A673 (cell line): ENCODE measurements around the gene PDLIM1. TPM values are rescaled to one million over a fixed set of nuclear protein-coding genes. Genes with fewer than 3 reads are reported as not detected.

Source experiments
- BruUV-seq: library from RNA; stranded (reverse); fragments of 400-500 nt; replicated peaks from 2 replicates; lab custom pipeline; 2021; lab: Mats Ljungman, UMichigan
- CTCF ChIA-PET: fragments of 300-600 bp; sonication (Branson Sonifier 250); formaldehyde crosslinking; loops from one replicate; lab custom pipeline; 2022; ENCODE audit warnings: antibody characterized with exemption; lab: Charles Lee
- POLR2A ChIA-PET: fragments of 300-600 bp; sonication (Branson Sonifier 250); formaldehyde crosslinking; loops from one replicate; lab custom pipeline; 2022; ENCODE audit warnings: antibody characterized with exemption; ENCODE audit not compliant: low non-redundant PET; lab: Charles Lee
- DNase-seq: peaks from one replicate; pipeline ENCODE4 v3.0.0-alpha.2; 2015; ENCODE audit warnings: low spot score
- H3K27ac ChIP-seq: fragments of 200-600 bp; sonication (generic); 2 replicates; pipeline ENCODE4 v1.5.1; 2016; ENCODE audit warnings: mixed run types, low read depth, mild to moderate bottlenecking, mixed read lengths, antibody characterized with exemption, low read length; ENCODE audit not compliant: poor library complexity, severe bottlenecking
- H3K27me3 ChIP-seq: fragments of 200-600 bp; sonication (generic); replicated peaks from 2 replicates; pipeline ENCODE4 v1.6.1; 2017; ENCODE audit warnings: mixed run types, low read depth, mild to moderate bottlenecking, mixed read lengths, antibody characterized with exemption, low read length; ENCODE audit not compliant: insufficient read depth, poor library complexity
- H3K36me3 ChIP-seq: fragments of 200-600 bp; sonication (generic); 2 replicates; pipeline ENCODE4 v1.6.1; 2016; ENCODE audit warnings: mixed run types, mild to moderate bottlenecking, mixed read lengths, antibody characterized with exemption, low read length; ENCODE audit not compliant: insufficient read depth, poor library complexity, severe bottlenecking
- H3K4me1 ChIP-seq: fragments of 200-600 bp; sonication (generic); 2 replicates; pipeline ENCODE4 v1.6.1; 2017; ENCODE audit warnings: mixed run types, mild to moderate bottlenecking, mixed read lengths, antibody characterized with exemption, low read length; ENCODE audit not compliant: insufficient read depth, poor library complexity, severe bottlenecking
- H3K4me3 ChIP-seq: fragments of 200-600 bp; sonication (generic); 2 replicates; pipeline ENCODE4 v1.5.1; 2016; ENCODE audit warnings: low read depth, mixed run types, mild to moderate bottlenecking, mixed read lengths, low read length; ENCODE audit not compliant: poor library complexity, severe bottlenecking
- H3K9me3 ChIP-seq: fragments of 200-600 bp; sonication (generic); 2 replicates; pipeline ENCODE4 v1.6.1; 2016; ENCODE audit warnings: mixed run types, low read depth, mild to moderate bottlenecking, mixed read lengths, antibody characterized with exemption, low read length; ENCODE audit not compliant: poor library complexity, severe bottlenecking
- CTCF ChIP-seq: fragments of 300-800, 200-600 bp; sonication (generic); conservative IDR thresholded peaks from 2 replicates; pipeline ENCODE4 v1.5.1; 2017; ENCODE audit warnings: low read depth, mild to moderate bottlenecking, antibody characterized with exemption, low read length, moderate library complexity, mixed read lengths
- EZH2 ChIP-seq: fragments of 200-600 bp; sonication (generic); IDR thresholded peaks from 2 replicates; pipeline ENCODE4 v1.6.1; 2017; ENCODE audit warnings: borderline replicate concordance, low read depth, mild to moderate bottlenecking, mixed read lengths, antibody characterized with exemption, low read length; ENCODE audit not compliant: poor library complexity, severe bottlenecking
- intact Hi-C: fragments of 100-400 bp; cut with micrococcal nuclease; formaldehyde crosslinking; loops from one replicate; pipeline ENCODE4 v1.10.0; 2022; ENCODE audit not compliant: unreplicated experiment
- total RNA-seq: library from RNA; stranded (reverse); gene quantifications from 2 replicates; pipeline ENCODE4 v1.2.3, GENCODE V29; 2021

Gene PDLIM1
- total RNA-seq, 1 experiment from 2014 or later: 0.32 TPM

- intact Hi-C loops: loop anchor here (10.0 kb wide), 1 partner anchor 346 kb away; no protein-coding TSS in a partner anchor
Observed at GRCh38 chr10:95248989-95249388, 41.8 kb downstream of the PDLIM1 start.

GRCh38 chr10:95247881-95248583, 42.8 kb downstream of the PDLIM1 start:
- no TSS peak for BruUV-seq
- DNase-seq: no peak
- Histone ChIP-seq H3K27ac (no peak overlapping the region), H3K4me1 (no peaks in the 10 kb centered on the region), H3K36me3 (no peaks in the 10 kb centered on the region), H3K9me3 (no peaks in the 10 kb centered on the region), H3K4me3 (no peak overlapping the region), H3K27me3 (peaks cover 18% of the 10 kb centered on the region)
- POLR2A ChIA-PET: no interaction called here
- TF ChIP-seq CTCF: no peak
- TF ChIP-seq EZH2: no peak
- CTCF ChIA-PET: no interaction called here
- intact Hi-C loops: loop anchor here (10.0 kb wide), 1 partner anchor 347 kb away; no protein-coding TSS in a partner anchor

More at GRCh38 chr10:95248989-95249388, 41.8 kb downstream of the PDLIM1 start:
- Histone ChIP-seq H3K4me1 (no peaks in the 10 kb centered on the region), H3K4me3 (no peak overlapping the region), H3K27me3 (peaks cover 18% of the 10 kb centered on the region), H3K9me3 (no peaks in the 10 kb centered on the region), H3K27ac (no peak overlapping the region), H3K36me3 (no peaks in the 10 kb centered on the region)
- DNase-seq: no peak
- ChIA-PET CTCF (no interaction called here), POLR2A (no interaction called here)
- BruUV-seq: no TSS peak
- TF ChIP-seq EZH2 (no peak), CTCF (no peak)

GRCh38 chr10:95247200-95247880, 43.5 kb downstream of the PDLIM1 start:
- intact Hi-C loops: loop anchor here (10.0 kb wide), 1 partner anchor 347 kb away; no protein-coding TSS in a partner anchor
- Histone ChIP-seq H3K4me3 (no peak overlapping the region), H3K27me3 (peaks cover 18% of the 10 kb centered on the region), H3K9me3 (no peaks in the 10 kb centered on the region), H3K36me3 (no peaks in the 10 kb centered on the region), H3K4me1 (no peaks in the 10 kb centered on the region), H3K27ac (no peak overlapping the region)
- ChIA-PET POLR2A (no interaction called here), CTCF (interaction anchor here (1.0 to 3.0 kb wide), 2 partner anchors 51 to 116 kb away, joined by 3 to 24 read pairs; no protein-coding TSS in a partner anchor)
- TF ChIP-seq EZH2 (no peak), CTCF (no peak)
- DNase-seq: no peak
- no TSS peak for BruUV-seq
